HL-60 (cell line): ENCODE results near the gene NEDD4L.

Experiments
- DNase-seq, 2 experiments: peaks; one replicate each; pipeline ENCODE4 v3.0.0-alpha.2; 2010 to 2020; ENCODE audit warnings: low read depth in 1 of 2, low spot score in 1 of 2
- H3K27ac ChIP-seq: fragments of 250-450 bp; sonication (Bioruptor Pico); replicated peaks from 2 replicates; pipeline ENCODE4 v1.5.1; 2020; ENCODE audit warnings: mild to moderate bottlenecking, moderate library complexity
- H3K27me3 ChIP-seq: fragments of 250-450 bp; sonication (Bioruptor Pico); 2 replicates; pipeline ENCODE4 v1.5.1; 2021; ENCODE audit warnings: mild to moderate bottlenecking, moderate library complexity; ENCODE audit not compliant: insufficient read depth, poor library complexity, severe bottlenecking
- H3K4me3 ChIP-seq: replicated peaks from 2 replicates; pipeline ENCODE4 v1.5.1; 2011; ENCODE audit warnings: mild to moderate bottlenecking, control low read depth, low read length; ENCODE audit not compliant: insufficient read depth
- CTCF ChIP-seq: IDR thresholded peaks from one replicate; pipeline ENCODE4 v1.5.1; 2011; ENCODE audit warnings: low read length, control low read depth, inconsistent platforms; ENCODE audit not compliant: insufficient read depth
- GABPA ChIP-seq: IDR thresholded peaks from 2 replicates; pipeline ENCODE4 v1.6.1; 2012; ENCODE audit warnings: low read depth
- POLR2AphosphoS5 ChIP-seq: IDR thresholded peaks from 2 replicates; pipeline ENCODE4 v1.6.1; 2012; ENCODE audit warnings: low read depth
- REST ChIP-seq: IDR thresholded peaks from 2 replicates; pipeline ENCODE4 v1.6.1; 2012; ENCODE audit warnings: low read depth; ENCODE audit not compliant: insufficient replicate concordance
- SPI1 ChIP-seq: IDR thresholded peaks from 2 replicates; pipeline ENCODE4 v1.6.1; 2012; ENCODE audit warnings: low read depth, mild to moderate bottlenecking, borderline replicate concordance

Gene NEDD4L

GRCh38 chr18:58438958-58439300 is 394.9 kb downstream of the NEDD4L start:
- no peak for DNase-seq
- no peak overlapping the region for H3K4me3 ChIP-seq
- TF ChIP-seq CTCF (no peak), REST (no peak)

GRCh38 chr18:58443671-58444070 is 399.6 kb downstream of the NEDD4L start:
- no peak for DNase-seq
- H3K4me3 ChIP-seq = no peak overlapping the region
- TF ChIP-seq CTCF (no peak), SPI1 (no peak), POLR2AphosphoS5 (no peak), REST (no peak), GABPA (no peak)
- no peaks in the 10 kb centered on the region for H3K27me3 ChIP-seq
- no peak overlapping the region for H3K27ac ChIP-seq

More at GRCh38 chr18:58438958-58439300, 394.9 kb downstream of the NEDD4L start:
- Histone ChIP-seq H3K27ac (no peak overlapping the region), H3K27me3 (no peaks in the 10 kb centered on the region)

GRCh38 chr18:58446391-58447060 is 402.5 kb downstream of the NEDD4L start:
- H3K27me3 ChIP-seq = no peaks in the 10 kb centered on the region
- TF ChIP-seq GABPA (no peak), POLR2AphosphoS5 (no peak), REST (no peak), CTCF (no peak)
- no peak overlapping the region for H3K4me3 ChIP-seq
- no peak for DNase-seq
- no peak overlapping the region for H3K27ac ChIP-seq
